Inflammatory macrophage treated with lipopolysaccharide for 1 hour (primary cell): Measurements from ENCODE around the gene RFX2.

Source experiments
- DNase-seq, 2 donors: peaks; one replicate each; pipeline ENCODE4 v3.0.0-alpha.2; 2020 to 2022

Gene RFX2

DNA sequence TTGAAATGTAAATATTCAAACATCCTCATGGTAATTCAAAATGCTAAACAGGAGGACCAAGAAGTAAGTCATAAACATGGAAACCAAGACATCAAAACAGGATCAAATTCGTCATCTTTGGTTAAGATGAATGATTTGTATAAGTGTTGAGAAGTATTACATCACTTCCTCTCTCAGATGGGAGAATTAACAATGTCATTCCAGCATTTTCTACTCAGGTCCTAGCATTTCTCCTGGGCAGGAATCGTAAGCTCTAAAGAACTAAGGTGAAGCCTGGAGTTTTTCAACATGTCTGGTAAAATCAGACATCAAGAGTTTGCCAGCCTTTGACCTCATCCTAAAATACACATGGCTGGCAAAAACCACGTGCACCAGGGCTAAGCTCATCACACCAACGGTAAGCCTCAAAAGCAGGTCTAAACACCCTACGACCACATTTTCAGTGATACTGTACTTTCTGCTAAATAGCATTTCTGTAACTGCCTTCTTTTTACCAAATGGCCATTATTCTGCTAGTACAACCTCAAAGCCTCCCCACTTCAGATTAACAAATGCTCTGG is 157.2 kb downstream of the RFX2 start:
- DNase-seq: peak in 1 of 2 donors; percentile 29

GRCh38 chr19:5952193-5953029 is 157.9 kb downstream of the RFX2 start:
- DNase-seq: no peak

DNA sequence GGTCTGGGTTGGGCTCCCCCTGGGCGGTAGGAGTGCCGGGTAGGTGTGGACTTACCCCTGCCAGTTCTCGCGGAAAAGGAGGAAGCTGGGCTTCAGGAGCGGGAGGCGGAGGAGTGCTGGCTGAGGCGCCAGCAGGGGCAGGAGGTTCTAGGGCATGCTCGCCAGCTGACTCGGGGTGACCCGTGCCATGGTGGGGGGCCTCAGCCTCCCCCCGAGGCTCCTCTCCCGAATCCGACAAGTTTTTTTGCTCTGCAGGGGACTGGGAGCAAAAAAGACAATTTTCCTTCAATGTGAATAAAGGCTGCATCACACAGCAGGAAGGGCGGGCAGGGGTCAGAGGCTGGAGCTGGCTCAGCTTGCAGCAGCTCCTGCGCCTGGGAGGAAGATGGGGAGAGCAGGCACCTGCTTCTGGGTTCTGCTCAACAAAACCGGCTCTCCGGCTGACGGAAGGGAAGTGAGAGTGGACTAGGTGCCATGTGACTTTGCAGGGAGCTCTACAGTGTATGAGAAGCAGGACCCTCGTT is 158.9 kb downstream of the RFX2 start:
- peak; percentile 39 to 40 for DNase-seq

DNA sequence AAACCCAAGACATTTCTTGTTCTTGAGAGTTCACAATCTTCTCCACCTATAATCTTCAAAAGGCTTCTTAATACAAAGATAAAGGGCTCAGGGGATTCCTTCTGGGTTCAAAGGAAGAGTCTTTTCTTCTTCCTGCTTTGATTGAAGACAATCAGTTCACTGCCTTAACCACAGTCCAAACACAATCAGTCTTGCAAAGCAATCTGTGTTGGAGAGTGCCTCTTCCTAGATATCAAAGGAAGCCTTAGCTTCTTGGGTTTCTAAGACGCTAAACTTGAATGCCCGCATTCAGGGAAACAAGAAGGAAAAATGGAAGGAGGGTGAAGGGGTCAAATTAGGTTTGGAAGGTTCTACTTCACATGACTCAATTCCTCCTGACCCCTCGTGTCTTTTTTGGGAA is 159.6 kb downstream of the RFX2 start:
- no peak for DNase-seq

DNA sequence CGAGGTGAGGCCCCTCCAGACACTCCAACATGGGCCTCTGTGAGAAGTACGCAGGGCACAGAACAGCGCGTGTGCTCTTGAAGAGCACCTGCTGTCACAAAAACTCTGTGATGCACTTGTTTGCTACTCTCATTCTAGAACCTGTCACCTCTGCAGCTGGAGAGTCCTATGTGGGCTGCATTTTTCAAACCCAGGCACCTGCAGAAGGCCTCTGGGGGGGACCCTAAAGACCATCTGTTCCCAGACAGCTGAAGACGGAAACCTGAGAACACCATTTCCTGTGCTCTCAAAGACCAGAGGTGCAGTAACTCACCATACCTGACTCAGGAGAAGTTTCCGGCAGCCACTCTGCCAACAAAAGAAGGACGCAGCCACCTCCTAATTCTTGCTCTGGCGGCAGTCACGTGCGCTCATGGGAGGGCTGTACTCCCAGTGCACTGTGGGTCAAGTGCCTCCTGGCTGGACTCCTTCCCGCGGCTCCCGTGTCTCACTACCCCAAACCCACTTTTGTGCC is 160.5 kb downstream of the RFX2 start:
- DNase-seq: no peak

GRCh38 chr19:5948752-5949564 is 161.3 kb downstream of the RFX2 start:
- DNase-seq: no peak

- DNase-seq: peak; percentile 83 to 91
Observed at GRCh38 chr19:5947435-5947834, 162.9 kb downstream of the RFX2 start.

DNA sequence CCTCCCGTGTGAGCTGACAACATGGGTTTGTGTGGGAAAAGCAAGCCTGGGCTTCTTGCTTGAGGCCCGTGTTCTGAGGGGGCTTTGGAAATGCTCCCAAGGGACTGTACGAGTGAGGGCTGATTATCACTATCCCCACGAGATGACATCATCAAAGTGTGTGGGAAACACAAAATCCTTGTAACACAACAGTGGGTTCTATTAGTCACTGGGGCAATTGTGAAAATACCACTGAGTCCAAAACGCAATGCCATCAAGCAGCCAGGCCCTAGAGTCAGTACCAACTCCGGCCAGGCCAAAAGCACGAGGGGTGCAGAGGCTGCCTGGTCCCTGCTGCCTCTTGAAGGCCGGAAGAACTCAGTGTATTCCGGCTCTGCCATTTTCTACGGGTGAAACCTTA is 166.7 kb downstream of the RFX2 start:
- peak; percentile 9 to 57 for DNase-seq
